A549 treated with CORT108297 at 1 μM for 4 hours (cell line): Measurements from ENCODE around the gene ENPP3. TPM values are rescaled to one million over a fixed set of nuclear protein-coding genes. Genes with fewer than 3 reads are reported as not detected.

Experiments
- total RNA-seq: library from RNA; stranded (reverse); fragments of 200-300 nt; extraction: Qiagen RNA extraction; gene quantifications from 5 replicates; pipeline ENCODE4 v1.2.3, GENCODE V29; 2022

Gene ENPP3
- not detected in 5 replicates for total RNA-seq

GRCh38 chr6:131636880-131637792, at the start of gene ENPP3:
TSS of gene ENPP3 (plus strand) at chr6:131637302. CDS start at chr6:131637385, 83 bp downstream.

GRCh38 chr6:131627724-131628682, 9.1 kb upstream of the ENPP3 start, which contains the start of gene MED23:
TSS of gene MED23 (minus strand) at chr6:131628242. CDS start at chr6:131628049, 193 bp downstream.

GRCh38 chr6:131710917-131711316, 73.8 kb downstream of the ENPP3 start, which contains the start of gene CTAGE9:
TSS of gene CTAGE9 (minus strand) at chr6:131711017. CDS start at chr6:131711017, 0 bp downstream.

Other genes with a start within 250 kb of the ENPP3 start
- gene ARG1, start 64.1 kb upstream of the ENPP3 start, total RNA-seq = not detected in 5 replicates
- gene MED23, start 9.1 kb upstream of the ENPP3 start, total RNA-seq = 6.2 to 7.9 TPM (median 7.1 TPM) in 5 replicates
- gene OR2A4, start 64.1 kb downstream of the ENPP3 start, total RNA-seq = not detected in 5 replicates
- gene CTAGE9, start 73.7 kb downstream of the ENPP3 start, total RNA-seq = not detected in 5 replicates
- 1.2 to 1.6 TPM (median 1.5 TPM) in 5 replicates for gene ENPP1, start 170.7 kb downstream of the ENPP3 start, total RNA-seq